ENCODE measurements around the gene DNAJB5. TPM values are rescaled to one million over a fixed set of nuclear protein-coding genes. Genes with fewer than 3 reads are reported as not detected.
"Not testable (repeated sequence)": the region's sequence is repeated elsewhere in the genome, so short reads cannot be mapped to it uniquely, and the experiment has no call there.

The DNAJB5 gene
- total RNA-seq, 1 donor from 2014 or later = 2.4 TPM

DNA sequence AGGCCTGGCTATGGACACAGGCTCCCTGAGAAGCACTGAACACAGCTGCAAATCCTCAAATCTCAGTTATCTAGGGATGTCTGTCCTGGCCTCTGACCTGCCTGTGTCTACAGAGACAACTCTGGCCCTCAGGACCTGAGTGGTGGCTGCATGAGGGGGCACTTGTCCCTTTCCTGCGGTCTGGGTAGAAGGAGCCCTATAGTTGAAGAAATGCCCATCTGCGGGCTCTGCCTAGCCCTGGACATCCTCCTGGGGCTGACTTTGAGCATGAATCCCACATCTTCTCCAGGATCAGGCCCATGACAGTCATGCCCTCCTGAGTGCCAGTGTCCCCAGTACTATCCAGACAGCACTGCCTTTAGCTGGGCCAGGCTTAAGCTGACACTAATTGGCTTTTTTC, 10.0 kb downstream of the DNAJB5 start:
- no peak for DNase-seq (ENCODE audit: low read depth in 2 of 2)

DNA sequence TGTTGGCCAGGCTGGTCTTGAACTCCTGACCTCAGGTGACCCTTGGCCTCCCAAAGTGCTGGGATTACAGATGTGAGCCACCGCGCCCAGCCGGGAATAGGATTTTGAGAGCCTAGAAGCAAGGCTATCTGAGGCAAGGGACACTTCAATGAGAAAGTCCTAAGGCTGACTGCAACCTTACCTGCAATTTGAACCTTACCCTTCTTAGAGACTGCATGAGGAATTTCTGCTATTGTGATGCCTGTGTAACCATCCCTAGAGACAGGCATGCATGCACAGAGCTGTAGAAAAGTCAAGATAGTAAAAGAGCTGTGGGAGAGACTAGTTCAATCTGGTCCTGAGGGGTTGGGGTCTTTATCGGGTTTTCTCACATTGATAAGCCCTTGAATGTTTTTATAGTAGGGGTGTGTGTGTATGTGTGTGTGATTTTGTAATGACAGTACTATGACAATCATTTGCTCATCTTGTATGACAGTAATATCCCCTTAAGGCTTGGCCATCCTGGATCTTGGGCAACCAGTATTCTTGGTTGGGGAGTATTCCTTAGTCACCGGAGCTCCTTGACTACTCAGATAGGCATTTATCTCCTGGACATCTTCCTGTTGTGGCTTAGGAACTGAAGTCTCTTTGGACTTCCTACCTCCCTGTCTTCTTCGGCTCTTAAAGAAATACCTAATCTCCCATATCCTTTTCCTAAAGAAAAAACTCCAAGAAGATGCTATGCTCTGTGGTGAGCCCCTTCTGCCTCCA, 11.2 kb downstream of the DNAJB5 start:
- no peak for DNase-seq (ENCODE audit: low read depth in 2 of 2)

DNA sequence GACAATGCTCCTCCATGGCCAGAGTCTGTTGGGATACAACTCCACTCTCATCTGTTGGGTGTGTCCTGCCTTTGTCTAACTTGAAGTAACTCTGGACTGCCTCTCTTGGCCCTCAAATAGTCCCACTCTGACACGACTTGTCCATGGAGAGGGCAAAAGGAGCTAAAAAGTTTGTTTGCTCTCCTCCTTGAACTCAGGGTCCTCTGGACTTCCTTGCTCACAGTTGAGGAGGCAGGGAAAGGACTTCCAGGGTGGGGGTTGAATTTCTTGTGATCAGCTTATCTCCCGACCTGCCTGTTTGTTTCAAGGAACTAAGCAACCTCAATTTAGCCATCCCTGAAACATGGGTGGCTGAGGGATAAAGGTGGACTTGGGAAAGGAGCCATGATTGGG, 11.7 kb downstream of the DNAJB5 start:
- no peak for DNase-seq (ENCODE audit: low read depth in 2 of 2)

DNA sequence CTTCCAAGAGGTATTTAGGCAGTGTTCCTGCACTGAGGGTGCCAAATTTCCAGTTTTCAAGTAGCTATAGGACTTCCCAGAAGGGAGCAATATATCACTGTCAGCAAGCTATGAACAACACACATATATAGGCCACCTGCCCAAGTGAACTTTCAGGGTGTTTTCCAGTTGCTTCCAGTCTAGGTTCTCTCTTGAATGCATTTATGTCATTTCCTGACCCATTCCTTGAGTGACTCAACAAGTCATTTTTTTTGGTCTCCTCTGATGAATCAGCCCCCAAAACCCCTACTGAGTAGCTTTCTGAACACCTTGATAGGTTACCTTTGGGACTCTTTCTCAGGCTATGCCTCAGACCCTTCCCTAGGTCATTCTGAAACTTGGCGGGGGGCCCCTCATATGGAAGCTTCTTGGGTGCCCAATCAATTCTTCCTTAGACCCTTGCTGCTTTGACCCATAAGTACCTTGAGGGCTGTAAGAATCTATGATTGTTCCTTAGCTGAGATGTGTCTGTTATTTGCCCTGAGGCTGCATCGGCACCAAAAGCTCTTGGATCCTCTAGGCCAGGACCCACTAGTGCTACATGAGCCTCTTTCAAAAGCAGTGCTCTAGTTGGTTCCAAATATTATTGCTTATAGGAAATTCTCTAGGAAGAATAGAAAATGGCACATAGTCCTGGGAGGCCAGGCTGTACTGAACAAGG, 12.4 kb downstream of the DNAJB5 start:
- DNase-seq (ENCODE audit: low read depth in 2 of 2) = peak in 1 of 2 donors; percentile 87

DNA sequence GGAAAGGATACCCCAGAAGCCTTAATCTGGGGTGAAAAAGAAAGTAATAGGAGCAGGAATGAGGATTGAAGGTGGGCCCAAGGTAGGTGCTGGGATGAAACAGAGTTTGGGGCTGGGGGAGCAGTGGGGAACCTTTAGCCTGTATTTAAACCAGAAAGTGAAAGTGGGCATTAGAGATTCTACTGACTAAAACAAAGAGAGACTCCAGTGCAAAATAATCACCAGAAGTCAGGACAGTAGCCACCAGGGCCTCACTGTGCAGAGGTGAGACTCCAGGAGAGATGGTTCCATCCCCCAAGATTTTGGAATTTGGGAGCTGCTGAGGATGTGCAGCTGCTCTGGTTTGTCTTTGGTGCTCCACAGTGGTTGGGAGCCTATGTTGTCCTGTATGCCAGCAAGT, 13.1 kb downstream of the DNAJB5 start:
- DNase-seq (ENCODE audit: low read depth in 2 of 2) = no peak

DNA sequence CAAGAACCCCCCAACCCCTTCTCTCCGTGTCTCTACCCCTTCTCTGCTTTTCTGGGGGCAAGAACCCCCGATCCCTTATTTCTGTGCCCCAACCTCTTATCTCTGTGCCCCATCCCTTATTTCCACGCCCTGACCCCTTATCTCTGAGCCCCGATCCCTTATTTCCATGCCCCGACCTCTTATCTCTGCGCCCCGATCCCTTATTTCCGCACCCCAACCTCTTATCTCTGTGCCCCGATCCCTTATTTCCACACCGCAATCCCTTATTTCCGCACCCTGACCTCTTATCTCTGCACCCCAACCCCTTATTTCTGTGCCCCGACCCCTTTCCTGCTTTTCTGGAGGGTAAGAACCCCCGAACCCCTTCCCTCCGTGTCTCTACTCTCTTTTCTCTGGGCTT, 14.8 kb downstream of the DNAJB5 start:
- not testable (repeated sequence) for DNase-seq (ENCODE audit: low read depth in 2 of 2)

DNA sequence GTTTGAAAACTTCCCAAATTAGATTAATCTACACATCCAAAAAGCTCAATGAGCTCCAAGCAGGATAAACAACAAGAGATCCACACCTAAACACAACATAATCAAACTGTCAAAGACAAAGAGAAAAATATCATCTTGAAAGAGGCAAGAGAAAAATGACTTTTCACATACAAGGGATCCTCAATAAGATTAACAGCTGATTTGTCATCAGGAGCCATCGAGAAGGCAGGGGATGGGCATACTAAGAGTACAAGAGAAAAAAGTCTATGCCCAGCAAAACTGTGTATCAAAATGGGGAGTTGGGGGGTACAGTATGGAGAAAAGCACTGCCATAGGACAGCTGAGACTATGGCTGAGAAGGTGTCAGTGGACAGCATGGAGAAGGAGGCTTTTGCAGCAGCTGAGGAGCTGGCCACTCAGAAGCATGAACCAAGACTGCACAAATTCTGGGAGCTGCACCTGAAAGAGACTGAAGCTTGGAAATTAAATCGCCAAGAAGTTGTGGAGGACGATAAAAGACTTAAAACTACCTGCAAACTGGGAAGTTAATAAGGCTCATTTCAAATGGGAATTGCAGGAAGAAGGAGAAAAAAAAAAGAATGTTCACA, 20.9 kb downstream of the DNAJB5 start:
- DNase-seq (ENCODE audit: low read depth in 2 of 2) = no peak

DNA sequence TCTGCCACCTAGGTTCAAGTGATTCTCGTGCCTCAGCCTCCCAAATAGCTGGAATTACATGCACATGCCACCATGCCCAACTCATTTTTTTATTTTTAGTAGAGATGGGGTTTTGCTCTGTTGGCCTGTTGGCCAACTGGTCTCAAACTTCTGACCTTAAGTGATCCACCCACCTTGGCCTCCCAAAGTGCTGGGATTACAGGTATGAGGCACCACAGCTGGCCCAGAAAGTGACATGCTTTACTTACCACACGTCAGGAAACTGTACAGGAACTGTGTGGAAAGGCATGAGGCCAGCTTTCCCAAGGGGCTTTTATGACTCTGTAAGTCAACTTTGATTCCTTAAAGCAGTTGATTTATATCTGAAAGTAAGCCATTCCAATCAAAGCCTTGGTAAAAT, 25.0 kb downstream of the DNAJB5 start:
- DNase-seq (ENCODE audit: low read depth in 2 of 2) = no peak

DNA sequence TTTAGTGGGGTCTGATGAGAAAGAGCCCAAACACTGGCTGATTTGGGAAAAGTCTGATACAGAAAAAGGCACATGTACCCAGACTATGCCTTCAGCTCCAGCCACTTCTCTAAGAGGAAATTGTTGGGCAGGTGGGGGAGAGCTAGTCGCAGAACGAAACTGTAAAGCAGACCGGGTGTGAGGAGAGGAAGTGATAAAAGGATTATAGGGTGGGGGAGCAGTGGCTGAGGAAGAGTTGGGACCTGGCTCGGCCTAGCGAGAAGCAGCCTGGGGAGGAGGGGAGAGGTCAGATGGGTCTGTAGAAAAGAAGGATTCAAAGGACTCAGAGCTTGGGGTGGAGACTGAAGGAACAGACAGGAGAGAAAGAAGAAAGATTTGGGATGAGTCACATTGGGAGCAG, 33.9 kb downstream of the DNAJB5 start:
- not testable (repeated sequence) for DNase-seq (ENCODE audit: low read depth in 2 of 2)

DNA sequence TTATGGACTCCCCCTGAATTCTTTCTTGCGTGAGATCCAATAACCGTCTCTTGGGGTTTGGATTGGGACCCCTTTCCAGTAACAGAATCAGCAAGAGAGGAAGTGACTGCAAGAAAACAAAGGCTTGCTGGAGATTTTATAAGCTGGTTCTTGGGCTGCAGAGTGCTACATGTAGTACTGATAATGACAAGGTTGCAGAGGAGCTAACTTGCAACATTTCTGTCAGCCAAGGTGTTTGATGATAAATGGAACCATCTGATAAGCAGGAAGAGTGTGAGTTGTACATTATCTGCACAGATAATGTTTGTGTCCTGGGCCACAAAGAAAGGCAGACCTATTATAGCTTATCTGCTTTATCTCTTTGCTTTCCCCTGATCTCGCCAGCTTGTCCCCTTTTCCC, 37.1 kb downstream of the DNAJB5 start:
- no peak for DNase-seq (ENCODE audit: low read depth in 2 of 2)

DNA sequence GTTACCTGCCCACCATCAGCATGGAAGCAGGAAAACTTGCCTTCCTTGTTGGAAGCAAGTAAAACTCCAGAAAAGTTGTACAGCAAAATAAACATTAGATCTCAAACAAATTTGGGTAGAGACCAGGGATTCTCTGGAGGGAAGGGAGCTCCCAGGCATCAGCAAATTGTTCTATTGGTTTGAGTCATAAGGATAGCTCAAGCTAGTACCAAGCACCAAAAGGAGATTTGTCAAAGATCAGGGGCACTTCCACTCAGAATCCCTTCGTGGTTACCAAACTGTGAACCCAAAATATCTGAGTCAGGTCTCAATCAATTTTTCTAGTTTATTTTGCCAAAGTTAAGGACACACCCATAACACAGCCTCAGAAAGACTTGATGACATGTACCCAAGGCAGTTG, 37.8 kb downstream of the DNAJB5 start:
- no peak for DNase-seq (ENCODE audit: low read depth in 2 of 2)

DNA sequence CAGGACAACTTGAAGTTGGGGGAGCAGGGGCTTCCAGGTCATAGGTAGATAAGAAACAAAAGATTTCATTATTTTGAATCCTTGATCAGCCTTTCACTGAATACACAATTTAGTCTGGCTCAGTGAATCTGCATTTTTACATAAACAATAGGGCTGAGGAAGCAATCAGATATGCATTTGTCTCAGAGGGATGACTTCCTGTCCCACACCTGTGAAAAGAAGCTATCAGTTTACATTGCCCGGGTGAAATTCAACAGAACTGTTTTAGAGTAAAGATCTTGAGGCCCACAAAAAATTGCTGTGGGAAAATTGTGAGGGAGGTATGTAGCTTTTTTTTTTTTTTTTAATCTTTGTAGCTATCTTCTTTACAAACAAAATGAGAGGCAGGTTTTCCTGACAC, 38.3 kb downstream of the DNAJB5 start:
- DNase-seq (ENCODE audit: low read depth in 2 of 2) = no peak

DNA sequence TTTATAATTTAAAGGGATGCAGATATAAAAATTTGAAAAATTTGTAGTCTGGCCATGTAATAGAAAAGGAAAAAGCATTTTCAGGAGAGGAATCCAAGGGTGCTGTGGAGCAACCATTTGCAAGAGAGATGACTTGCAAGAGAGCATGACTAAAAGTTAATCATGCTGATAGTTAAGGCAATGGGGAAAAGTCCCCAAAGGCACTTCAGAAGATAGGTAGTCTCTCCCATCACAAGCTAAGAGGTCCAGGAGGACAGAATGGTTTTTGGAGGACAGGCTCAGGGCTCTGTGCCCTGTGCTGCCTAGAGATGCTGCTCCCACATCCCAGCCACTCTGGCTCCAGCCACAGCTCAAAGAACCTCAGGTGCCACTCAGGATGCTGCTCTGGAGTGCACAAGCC, 38.8 kb downstream of the DNAJB5 start:
- DNase-seq (ENCODE audit: low read depth in 2 of 2) = no peak

DNA sequence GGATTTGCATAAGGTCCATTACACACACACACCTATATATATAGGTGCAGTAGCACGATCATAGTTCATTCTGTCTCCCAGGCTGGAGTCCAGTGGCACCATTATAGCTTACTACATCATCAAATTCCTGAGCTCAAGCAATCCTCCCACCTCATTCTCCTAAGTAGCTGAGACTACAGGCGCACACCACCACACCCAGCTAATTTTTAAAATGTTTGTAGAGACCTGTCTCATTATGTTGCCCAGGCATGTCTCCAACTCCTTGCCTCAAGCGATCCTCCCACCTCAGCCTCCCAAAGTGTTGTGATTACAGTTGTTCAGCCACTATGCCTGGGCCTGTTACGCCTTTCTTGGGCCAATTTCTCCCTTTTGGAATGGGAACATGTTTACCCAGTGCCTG, 39.7 kb downstream of the DNAJB5 start:
- no peak for DNase-seq (ENCODE audit: low read depth in 2 of 2)

DNA sequence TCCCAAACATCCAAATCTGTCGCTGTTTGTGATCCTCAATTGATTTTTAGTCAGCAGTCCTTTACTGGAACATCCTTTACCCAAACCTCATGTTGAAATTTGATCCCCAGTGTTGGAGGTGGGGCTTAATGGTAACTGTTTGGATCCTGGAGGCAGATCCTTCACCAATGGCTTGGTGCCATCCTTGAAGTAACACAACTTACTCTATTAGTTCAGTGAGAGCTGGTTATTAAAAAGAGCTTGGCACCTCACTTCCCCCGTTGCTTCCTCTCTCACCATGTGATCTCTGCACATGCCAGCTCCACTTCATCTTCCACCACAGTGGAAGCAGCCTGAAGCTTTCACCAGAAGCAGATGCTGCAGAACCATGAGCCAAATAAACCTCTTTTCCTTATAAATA, 40.3 kb downstream of the DNAJB5 start:
- DNase-seq (ENCODE audit: low read depth in 2 of 2) = no peak

DNA sequence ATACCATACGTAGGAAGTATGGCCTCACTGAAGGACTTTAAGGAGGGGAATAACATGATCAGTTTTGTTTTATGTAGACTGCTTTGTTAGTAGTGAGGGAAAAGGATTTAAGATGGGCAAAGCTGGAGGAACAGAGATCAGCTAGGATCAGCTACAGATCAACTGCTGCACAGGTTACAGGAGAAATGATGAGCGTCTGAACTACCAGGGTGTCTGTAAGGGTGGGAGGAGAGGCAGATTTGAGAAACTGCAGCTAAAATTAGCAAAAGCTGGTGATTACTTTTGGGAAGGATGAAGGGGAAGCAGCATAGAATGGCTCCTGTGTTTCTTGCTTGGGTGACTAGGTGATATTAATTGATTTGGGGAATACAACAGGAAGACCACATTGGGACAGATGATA, 43.6 kb downstream of the DNAJB5 start:
- DNase-seq (ENCODE audit: low read depth in 2 of 2) = no peak

DNA sequence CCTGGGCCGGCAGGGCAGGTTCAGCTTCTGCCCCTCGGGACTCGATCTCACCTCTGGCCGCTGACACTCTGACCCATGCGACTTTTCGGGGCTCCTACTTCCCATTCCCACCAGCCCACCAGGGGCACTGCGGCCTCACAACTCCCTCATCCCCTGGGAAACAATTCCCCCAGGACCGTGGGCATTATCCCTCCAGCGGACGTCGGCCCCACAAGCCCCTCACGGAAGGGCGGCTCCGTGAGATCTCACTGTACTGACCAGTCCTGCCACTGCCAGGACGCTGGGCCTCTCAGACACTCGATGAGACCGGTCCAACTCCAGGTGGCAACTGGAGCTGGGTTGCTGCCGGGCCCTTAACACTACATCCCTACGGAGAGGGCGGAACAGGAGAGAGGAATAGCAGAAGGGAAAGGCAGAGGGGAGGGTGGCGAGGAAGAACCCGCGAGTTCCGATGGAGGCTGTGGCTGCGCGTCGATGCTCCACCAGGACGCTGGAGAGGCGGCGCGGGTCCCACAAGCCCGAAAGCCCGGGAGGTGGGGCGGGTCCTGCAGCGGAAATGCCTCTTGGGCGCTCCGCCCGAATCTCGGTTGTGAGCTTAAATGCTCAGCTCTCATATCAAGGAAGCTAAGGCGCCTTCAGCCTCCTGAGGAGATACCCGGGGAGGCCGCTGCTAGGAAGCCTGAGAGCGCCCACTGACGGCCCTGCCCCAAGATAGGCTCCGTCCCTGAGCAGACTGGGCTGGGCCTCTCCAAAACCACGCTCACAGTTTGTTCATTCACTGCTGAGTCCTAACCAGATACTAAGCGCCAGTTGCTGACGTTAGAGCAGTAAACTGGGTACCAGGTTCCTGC, 46.5 kb downstream of the DNAJB5 start:
- DNase-seq (ENCODE audit: low read depth in 2 of 2) = peak in 1 of 2 donors; percentile 42

DNA sequence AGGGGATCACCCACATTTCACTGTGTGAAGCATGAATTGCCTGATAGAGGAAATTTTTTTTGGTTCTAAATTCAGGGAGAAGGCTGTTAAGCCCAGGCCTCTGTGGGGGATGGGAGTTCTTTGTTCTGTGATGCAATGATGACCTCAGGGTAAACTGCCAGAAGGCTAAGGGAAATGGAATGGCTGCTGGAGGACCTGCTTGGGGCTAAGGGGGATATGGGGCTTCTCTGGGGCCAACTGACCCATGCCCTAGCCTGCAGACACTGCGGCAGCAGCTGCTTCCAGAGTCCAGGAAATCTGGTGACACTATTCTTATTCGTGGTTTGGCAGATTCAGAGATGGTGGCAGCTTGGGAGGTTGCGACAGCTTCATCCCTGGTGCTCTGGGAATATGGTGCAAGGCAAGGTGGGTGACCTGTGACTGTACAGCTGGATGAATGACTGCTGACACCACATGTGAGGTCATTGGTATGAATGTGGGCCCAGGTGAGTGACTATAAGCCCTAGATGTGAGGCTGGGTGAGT, 52.6 kb downstream of the DNAJB5 start:
- no peak for DNase-seq (ENCODE audit: low read depth in 2 of 2)

DNA sequence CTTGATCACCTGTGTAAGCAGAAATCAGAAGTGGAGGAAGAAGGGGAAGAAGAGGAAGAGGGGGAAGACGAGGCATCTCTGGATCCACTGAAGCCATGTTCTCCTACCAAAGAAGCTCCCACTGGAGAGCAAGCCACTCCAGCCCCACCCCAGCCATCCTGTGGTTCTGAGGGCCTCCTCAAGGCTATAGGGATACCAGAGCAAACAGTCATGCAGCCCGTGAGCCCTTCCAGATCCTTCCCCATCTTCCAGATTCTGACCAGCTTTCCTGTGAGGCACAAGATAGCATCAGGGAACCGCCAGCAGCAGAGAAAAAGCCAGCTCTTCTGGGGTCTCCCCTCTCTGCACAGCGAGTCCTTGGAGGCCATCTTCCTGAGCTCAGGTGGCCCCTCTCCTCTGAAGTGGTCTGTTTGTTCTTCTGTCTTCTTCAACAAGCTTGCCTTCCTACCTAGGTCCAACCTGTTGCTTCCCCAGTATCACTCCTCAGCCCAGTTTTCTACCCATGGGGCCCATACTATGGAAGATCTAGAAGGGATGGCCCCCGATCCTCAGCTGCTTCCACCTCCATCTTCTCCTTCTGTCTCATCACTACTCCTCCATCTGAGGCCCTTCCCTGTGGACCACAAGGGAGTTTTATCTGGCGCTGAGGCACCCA, 53.5 kb downstream of the DNAJB5 start:
- DNase-seq (ENCODE audit: low read depth in 2 of 2) = no peak

DNA sequence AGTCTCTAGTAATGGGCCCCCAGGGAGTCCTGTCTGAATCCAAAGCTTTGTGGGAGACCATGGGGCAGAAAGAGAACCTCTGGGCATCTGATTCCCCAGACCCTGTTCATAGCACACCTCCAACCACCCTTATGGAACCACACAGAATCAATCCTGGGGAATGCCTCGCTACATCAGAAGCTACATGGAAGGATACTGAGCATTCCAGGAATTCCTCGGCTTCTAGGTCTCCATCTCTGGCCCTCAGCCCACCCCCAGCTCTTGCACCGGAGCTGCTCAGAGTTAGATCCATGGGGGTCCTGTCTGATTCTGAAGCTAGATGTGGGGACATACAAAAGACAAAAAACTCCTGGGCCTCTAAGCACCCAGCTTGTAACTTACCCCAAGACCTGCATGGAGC, 54.5 kb downstream of the DNAJB5 start:
- DNase-seq (ENCODE audit: low read depth in 2 of 2) = no peak
